Suprapubic skin (tissue), 4 donors: ENCODE data around the gene PHF21A. TPM values are rescaled to one million over a fixed set of nuclear protein-coding genes. Genes with fewer than 3 reads are reported as not detected.

Experiments used
- DNase-seq, 2 donors: peaks; one replicate each; pipeline ENCODE4 v3.0.0-alpha.2; 2019; ENCODE audit warnings: low spot score in 2 of 2
- H3K27ac ChIP-seq: fragments of 200-600 bp; sonication (generic); one replicate; pipeline ENCODE4 v1.5.1; 2019
- H3K27me3 ChIP-seq: fragments of 200-600 bp; sonication (generic); one replicate; pipeline ENCODE4 v1.5.1; 2019
- H3K36me3 ChIP-seq: fragments of 200-600 bp; sonication (generic); one replicate; pipeline ENCODE4 v1.5.1; 2019
- H3K4me1 ChIP-seq: fragments of 200-600 bp; sonication (generic); one replicate; pipeline ENCODE4 v1.5.1; 2019
- H3K4me3 ChIP-seq: fragments of 200-600 bp; sonication (generic); one replicate; pipeline ENCODE4 v1.5.1; 2019; ENCODE audit warnings: mild to moderate bottlenecking
- H3K9me3 ChIP-seq: fragments of 200-600 bp; sonication (generic); one replicate; pipeline ENCODE4 v1.5.1; 2019
- EP300 ChIP-seq: sonication (generic); formaldehyde crosslinking; IDR thresholded peaks from one replicate; pipeline ENCODE4 v1.6.1; 2017; ENCODE audit warnings: antibody characterized with exemption
- POLR2A ChIP-seq, 2 donors: fragments of 450-650 bp; IDR thresholded peaks; one replicate each; pipeline ENCODE4 v1.6.1; 2017; ENCODE audit warnings: antibody characterized with exemption in 2 of 2, mild to moderate bottlenecking in 2 of 2, moderate library complexity in 2 of 2
- POLR2AphosphoS5 ChIP-seq, 3 donors: sonication (generic); formaldehyde crosslinking; IDR thresholded peaks; one replicate each; pipeline ENCODE4 v1.6.1; 2017; ENCODE audit warnings: antibody characterized with exemption in 3 of 3
- WGBS: methylation state at CpG from one replicate; pipeline ENCODE4 v1.1.5; 2018; 5-methylcytosine and 5-hydroxymethylcytosine counted together
- total RNA-seq, 4 donors: library from RNA; depleted of rRNA; stranded (reverse); fragments of >200 nt; gene quantifications; one replicate each; pipeline ENCODE4 v1.1.0, GENCODE V29; 2016
- TF ChIP-seq, protein P1 (sequence below), 2 donors: fragments of 200-600 bp in 1 of 2; fragments of 450-650 bp in 1 of 2; sonication (generic) in 1 of 2; IDR thresholded peaks; one replicate each; pipeline ENCODE4 v1.5.1; 2016 to 2019; ENCODE audit warnings: antibody characterized with exemption in 2 of 2, mild to moderate bottlenecking in 1 of 2, moderate library complexity in 1 of 2

The PHF21A gene
- 10 to 100 TPM; 15.1 to 89.2 (median 26.6) TPM for total RNA-seq

DNA sequence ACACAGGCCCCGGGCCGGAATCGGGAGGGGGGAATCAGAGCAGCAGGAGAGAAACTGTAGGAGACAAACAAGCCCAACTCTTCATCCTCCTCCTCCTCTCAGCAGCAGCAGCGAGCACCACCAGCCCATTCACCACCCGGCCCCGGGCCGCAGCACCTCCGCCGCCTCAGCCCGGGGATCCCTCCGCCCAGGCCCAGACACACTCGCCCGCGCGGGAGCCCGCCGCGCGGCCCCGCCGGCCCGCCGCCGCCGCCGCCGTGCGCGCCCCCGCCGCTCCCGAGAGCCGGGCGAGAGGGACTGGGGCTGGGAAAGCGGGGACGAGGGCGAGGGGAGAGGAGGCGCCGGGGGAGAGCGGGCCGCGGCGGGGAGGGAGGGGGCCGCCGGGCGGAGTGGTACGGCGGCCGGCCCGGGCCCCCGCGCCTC is at the start of gene PHF21A:
Gene PHF21A, minus strand, starts transcription at position 154 of the 423 bp plus-strand sequence. CDS start 37,235 bp downstream, outside the sequence.
- DNase-seq = peak; percentile 89 to 90
- H3K9me3 ChIP-seq = no peaks in the 10 kb centered on the region
- peaks cover 34% of the 10 kb centered on the region for H3K4me1 ChIP-seq
- H3K36me3 ChIP-seq = no peaks in the 10 kb centered on the region
- H3K27ac ChIP-seq = peak within 1 kb of the TSS; percentile 96
- peak within 1 kb of the TSS; percentile 95 for H3K4me3 ChIP-seq
- no peaks in the 10 kb centered on the region for H3K27me3 ChIP-seq
- 0% methylated on average over 3 of the region's 52 CpGs for WGBS
- TF ChIP-seq POLR2AphosphoS5 (IDR thresholded peaks at IDR 0.05) (peak in 1 of 3 donors; percentile 67), POLR2A (IDR thresholded peaks at IDR 0.05) (peak in 1 of 2 donors; percentile 7)
- TF ChIP-seq, protein P1, sequence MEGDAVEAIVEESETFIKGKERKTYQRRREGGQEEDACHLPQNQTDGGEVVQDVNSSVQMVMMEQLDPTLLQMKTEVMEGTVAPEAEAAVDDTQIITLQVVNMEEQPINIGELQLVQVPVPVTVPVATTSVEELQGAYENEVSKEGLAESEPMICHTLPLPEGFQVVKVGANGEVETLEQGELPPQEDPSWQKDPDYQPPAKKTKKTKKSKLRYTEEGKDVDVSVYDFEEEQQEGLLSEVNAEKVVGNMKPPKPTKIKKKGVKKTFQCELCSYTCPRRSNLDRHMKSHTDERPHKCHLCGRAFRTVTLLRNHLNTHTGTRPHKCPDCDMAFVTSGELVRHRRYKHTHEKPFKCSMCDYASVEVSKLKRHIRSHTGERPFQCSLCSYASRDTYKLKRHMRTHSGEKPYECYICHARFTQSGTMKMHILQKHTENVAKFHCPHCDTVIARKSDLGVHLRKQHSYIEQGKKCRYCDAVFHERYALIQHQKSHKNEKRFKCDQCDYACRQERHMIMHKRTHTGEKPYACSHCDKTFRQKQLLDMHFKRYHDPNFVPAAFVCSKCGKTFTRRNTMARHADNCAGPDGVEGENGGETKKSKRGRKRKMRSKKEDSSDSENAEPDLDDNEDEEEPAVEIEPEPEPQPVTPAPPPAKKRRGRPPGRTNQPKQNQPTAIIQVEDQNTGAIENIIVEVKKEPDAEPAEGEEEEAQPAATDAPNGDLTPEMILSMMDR (IDR thresholded peaks at IDR 0.05) = no peak

- no peak for DNase-seq
- H3K36me3 ChIP-seq = no peaks in the 10 kb centered on the region
- H3K4me1 ChIP-seq = no peaks in the 10 kb centered on the region
- no peak overlapping the region for H3K4me3 ChIP-seq
- H3K9me3 ChIP-seq = no peaks in the 10 kb centered on the region
- H3K27me3 ChIP-seq = peaks cover 3% of the 10 kb centered on the region
- no peak overlapping the region for H3K27ac ChIP-seq
- TF ChIP-seq POLR2AphosphoS5 (IDR thresholded peaks at IDR 0.05) = no peak
- TF ChIP-seq POLR2A (IDR thresholded peaks at IDR 0.05) = no peak
- no peak for TF ChIP-seq EP300
- TF ChIP-seq, protein P1 (IDR thresholded peaks at IDR 0.05) = no peak
Measured at GRCh38 chr11:46170797-46171196, 49.5 kb upstream of the PHF21A start.

DNA sequence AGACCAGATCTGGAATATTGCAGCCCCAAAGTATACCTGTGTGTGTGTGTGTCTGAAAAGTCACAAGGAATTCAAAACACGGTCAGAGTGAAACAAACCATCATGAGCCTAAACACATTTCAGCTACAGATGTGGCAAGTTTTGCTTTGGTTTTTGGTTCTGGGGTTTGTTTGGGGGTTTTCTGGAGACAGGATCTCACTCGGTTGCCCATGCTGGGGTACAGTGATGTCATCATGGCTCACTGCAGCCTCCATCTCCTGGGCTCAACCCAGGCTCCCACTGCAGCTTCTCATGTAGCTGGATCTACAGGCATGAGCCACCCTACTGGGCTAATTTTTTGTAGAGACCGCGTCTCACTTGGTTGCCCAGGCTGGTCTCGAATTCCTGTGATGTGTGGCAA is 41.4 kb upstream of the PHF21A start:
- 85% methylated on average over 5 of the region's 5 CpGs for WGBS

DNA sequence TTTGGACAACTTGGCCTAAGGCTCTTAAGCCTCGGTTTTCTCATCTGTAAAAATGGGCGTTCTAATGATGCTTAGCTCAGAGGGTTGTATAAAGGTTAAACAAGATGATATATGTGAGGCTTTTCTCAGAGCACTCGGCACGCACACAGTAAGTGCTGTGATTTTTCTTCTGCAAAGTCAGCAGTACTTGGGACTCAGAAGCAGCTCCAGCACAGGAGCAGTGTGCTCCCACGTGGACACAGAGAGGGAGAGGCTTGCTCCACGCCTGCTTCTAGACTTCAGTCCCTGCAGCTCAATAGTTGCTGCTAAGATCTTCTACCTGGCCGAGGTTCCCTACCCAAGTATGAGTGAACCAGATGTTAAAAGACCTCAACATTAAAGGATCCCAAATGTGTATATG is 39.9 kb upstream of the PHF21A start:
- no peaks in the 10 kb centered on the region for H3K36me3 ChIP-seq
- H3K4me3 ChIP-seq = no peak overlapping the region
- DNase-seq = no peak
- peaks cover 22% of the 10 kb centered on the region for H3K27me3 ChIP-seq
- no peak overlapping the region for H3K27ac ChIP-seq
- no peaks in the 10 kb centered on the region for H3K4me1 ChIP-seq
- WGBS = 81% methylated on average over 7 of the region's 7 CpGs
- TF ChIP-seq, protein P1 (IDR thresholded peaks at IDR 0.05) = no peak
- H3K9me3 ChIP-seq = no peaks in the 10 kb centered on the region

More for the DNA sequence above, 41.4 kb upstream of the PHF21A start:
- Histone ChIP-seq H3K27ac (no peak overlapping the region), H3K4me1 (no peaks in the 10 kb centered on the region), H3K36me3 (no peaks in the 10 kb centered on the region), H3K9me3 (no peaks in the 10 kb centered on the region), H3K4me3 (no peak overlapping the region), H3K27me3 (peaks cover 25% of the 10 kb centered on the region)
- no peak for TF ChIP-seq POLR2A (IDR thresholded peaks at IDR 0.05)
- TF ChIP-seq, protein P1 (IDR thresholded peaks at IDR 0.05) = no peak
- no peak for TF ChIP-seq EP300
- TF ChIP-seq POLR2AphosphoS5 (IDR thresholded peaks at IDR 0.05) = no peak
- DNase-seq = no peak

DNA sequence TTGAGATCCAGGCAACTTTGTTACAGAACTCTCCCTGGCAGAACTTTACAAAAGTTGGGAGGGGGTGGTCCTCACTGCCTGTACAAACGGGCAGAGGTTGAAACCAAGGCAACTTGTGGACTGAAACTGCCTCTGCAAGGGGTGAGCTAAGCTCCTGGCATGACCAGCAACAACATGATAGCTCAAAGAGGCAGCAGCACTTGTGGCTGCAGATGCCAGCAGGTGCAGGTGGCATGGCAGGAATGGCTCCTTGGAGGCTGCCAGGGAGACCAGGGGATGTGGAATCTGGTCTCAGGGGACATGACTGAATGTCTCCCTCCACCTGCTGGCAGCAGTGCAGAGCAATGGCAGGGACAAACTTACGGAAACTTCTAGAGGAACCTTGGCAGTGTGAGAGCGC is 38.8 kb upstream of the PHF21A start:
- no peak for DNase-seq
- WGBS = 33% methylated on average over 3 of the region's 3 CpGs
- Histone ChIP-seq H3K27me3 (peaks cover 22% of the 10 kb centered on the region), H3K9me3 (no peaks in the 10 kb centered on the region), H3K27ac (no peak overlapping the region), H3K4me3 (no peak overlapping the region), H3K4me1 (no peaks in the 10 kb centered on the region), H3K36me3 (no peaks in the 10 kb centered on the region)
- TF ChIP-seq POLR2AphosphoS5 (IDR thresholded peaks at IDR 0.05) (no peak), EP300 (no peak), POLR2A (IDR thresholded peaks at IDR 0.05) (no peak)
- TF ChIP-seq, protein P1 (IDR thresholded peaks at IDR 0.05) = no peak
